DND-41 (cell line): ENCODE results near the gene ARHGAP22.

ENCODE experiments used
- ATAC-seq: fragments of 200-7000 bp; cut with Tn5 transposase; 3 replicates; pipeline ENCODE4 v1.9.1; 2021; ENCODE audit warnings: low read depth; ENCODE audit not compliant: insufficient read depth
- DNase-seq: peaks from one replicate; pipeline ENCODE4 v3.0.0-alpha.2; 2020
- H2AFZ ChIP-seq: 2 replicates; pipeline ENCODE4 v1.6.0; 2012; ENCODE audit warnings: low read depth, low read length
- H3K27ac ChIP-seq: 2 replicates; pipeline ENCODE4 v1.5.1; 2012; ENCODE audit warnings: low read length, inconsistent platforms
- H3K27me3 ChIP-seq: fragments of 200-600 bp; sonication (generic); 2 replicates; pipeline ENCODE4 v1.6.0; 2012; ENCODE audit warnings: low read length, mild to moderate bottlenecking, inconsistent platforms; ENCODE audit not compliant: insufficient read depth, poor library complexity
- H3K36me3 ChIP-seq: 2 replicates; pipeline ENCODE4 v1.5.1; 2012; ENCODE audit warnings: low read length, inconsistent platforms; ENCODE audit not compliant: insufficient read depth
- H3K4me1 ChIP-seq: 2 replicates; pipeline ENCODE4 v1.5.1; 2012; ENCODE audit warnings: mild to moderate bottlenecking, low read length; ENCODE audit not compliant: insufficient read depth
- H3K4me2 ChIP-seq: 2 replicates; pipeline ENCODE4 v1.6.0; 2012; ENCODE audit warnings: mild to moderate bottlenecking, moderate library complexity, low read length, inconsistent platforms; ENCODE audit not compliant: insufficient read depth
- H3K4me3 ChIP-seq, 2 experiments: fragments of 200-600 bp in 1 of 2; shearing (Covaris generic) in 1 of 2; 2 replicates each; pipeline ENCODE4 v1.5.1; 2012 to 2016; ENCODE audit warnings: inconsistent platforms in 2 of 2, low read length in 2 of 2, mild to moderate bottlenecking in 2 of 2, low read depth in 1 of 2, moderate library complexity in 1 of 2
- H3K79me2 ChIP-seq: 2 replicates; pipeline ENCODE4 v1.6.0; 2012; ENCODE audit warnings: low read length, inconsistent platforms; ENCODE audit not compliant: insufficient read depth
- H3K9ac ChIP-seq: 2 replicates; pipeline ENCODE4 v1.6.0; 2012; ENCODE audit warnings: low read depth, mild to moderate bottlenecking, inconsistent platforms, low read length, moderate library complexity
- H3K9me3 ChIP-seq: 2 replicates; pipeline ENCODE4 v1.5.1; 2012; ENCODE audit warnings: low read length, moderate library complexity, mild to moderate bottlenecking, inconsistent platforms; ENCODE audit not compliant: insufficient read depth, severe bottlenecking
- H4K20me1 ChIP-seq: 2 replicates; pipeline ENCODE4 v1.6.0; 2012; ENCODE audit warnings: low read length; ENCODE audit not compliant: insufficient read depth
- CTCF ChIP-seq: IDR thresholded peaks from 2 replicates; pipeline ENCODE4 v1.5.1; 2012; ENCODE audit warnings: borderline replicate concordance, low read length, moderate library complexity, mild to moderate bottlenecking; ENCODE audit not compliant: poor library complexity, severe bottlenecking; ENCODE audit errors: extremely low read depth
- EZH2 ChIP-seq: IDR thresholded peaks from 3 replicates; pipeline ENCODE4 v1.6.1; 2012; ENCODE audit warnings: borderline replicate concordance, low read depth, mild to moderate bottlenecking, moderate library complexity, low read length, inconsistent platforms; ENCODE audit not compliant: severe bottlenecking

ARHGAP22 gene

DNA sequence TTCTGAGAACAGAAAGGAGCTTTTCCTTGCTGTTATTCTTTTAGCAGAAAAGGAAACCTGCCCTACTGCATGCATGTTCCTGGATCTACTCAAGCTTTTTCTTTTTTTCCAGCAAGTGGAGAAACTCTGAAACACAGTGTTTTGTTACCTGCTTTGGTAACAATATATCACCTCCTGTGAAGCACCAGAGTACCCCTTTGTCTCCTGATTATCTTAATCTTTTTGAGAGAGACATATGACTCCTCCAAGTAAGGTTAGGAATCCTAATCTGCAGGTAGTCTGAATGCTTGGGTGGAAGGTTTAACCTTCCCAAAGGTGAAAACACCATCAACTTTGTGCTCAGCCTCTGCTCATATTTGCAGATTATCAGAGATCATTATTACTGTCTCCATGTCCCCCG, 205.3 kb downstream of the ARHGAP22 start:
- peaks cover 4% of the 10 kb centered on the region; the same call in 1 of the 2 replicates for H3K36me3 ChIP-seq
- ATAC-seq (no peak), DNase-seq (no peak)
- H3K4me1 ChIP-seq = no peaks in the 10 kb centered on the region
- peaks cover 25% of the 10 kb centered on the region for H4K20me1 ChIP-seq
- no peaks in the 10 kb centered on the region for H3K9me3 ChIP-seq
- H3K9ac ChIP-seq = no peak overlapping the region
- H3K4me2 ChIP-seq = no peak overlapping the region
- no peak overlapping the region for H2AFZ ChIP-seq
- peaks cover 58% of the 10 kb centered on the region for H3K79me2 ChIP-seq
- no peaks in the 10 kb centered on the region for H3K27me3 ChIP-seq
- H3K4me3 ChIP-seq = no peak overlapping the region
- no peak overlapping the region for H3K27ac ChIP-seq
- TF ChIP-seq EZH2 (no peak), CTCF (no peak)

- H3K4me1 ChIP-seq = no peaks in the 10 kb centered on the region
- H3K27me3 ChIP-seq = no peaks in the 10 kb centered on the region
- no peak for TF ChIP-seq CTCF
- TF ChIP-seq EZH2 = no peak
- no peak overlapping the region for H3K4me3 ChIP-seq
- no peak overlapping the region for H3K4me2 ChIP-seq
- peak; percentile 49 for ATAC-seq
- H4K20me1 ChIP-seq = peaks cover 25% of the 10 kb centered on the region
- no peak for DNase-seq
- peaks cover 58% of the 10 kb centered on the region for H3K79me2 ChIP-seq
- H3K9ac ChIP-seq = no peak overlapping the region
- H3K36me3 ChIP-seq = no peaks in the 10 kb centered on the region
- H3K9me3 ChIP-seq = no peaks in the 10 kb centered on the region
- no peak overlapping the region for H3K27ac ChIP-seq
- no peak overlapping the region for H2AFZ ChIP-seq
These were observed 205.8 kb downstream of the ARHGAP22 start for GRCh38 chr10:48399056-48399541.

DNA sequence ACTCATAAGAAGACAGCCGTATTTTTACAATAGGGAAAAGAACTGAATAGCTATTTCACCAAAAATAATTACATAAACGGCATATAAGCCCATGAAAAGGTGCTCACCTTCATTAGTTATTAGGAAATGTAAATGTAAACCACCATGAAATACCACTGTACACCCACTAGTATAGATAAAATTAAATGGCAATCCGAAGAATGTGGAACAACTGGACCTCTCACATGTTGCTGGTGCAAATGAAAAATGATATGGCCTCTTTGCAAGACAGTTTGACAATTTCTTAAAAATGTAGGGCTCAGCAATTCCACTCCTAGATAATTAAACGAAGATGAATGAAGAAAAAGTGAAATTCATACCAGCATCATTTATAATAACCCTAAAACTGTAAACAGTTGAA, 206.6 kb downstream of the ARHGAP22 start:
- Histone ChIP-seq H4K20me1 (peaks cover 25% of the 10 kb centered on the region), H3K4me2 (no peak overlapping the region), H3K27me3 (no peaks in the 10 kb centered on the region), H3K4me3 (no peak overlapping the region), H2AFZ (no peak overlapping the region), H3K9ac (no peak overlapping the region), H3K9me3 (no peaks in the 10 kb centered on the region), H3K27ac (no peak overlapping the region), H3K36me3 (no peaks in the 10 kb centered on the region), H3K4me1 (no peaks in the 10 kb centered on the region), H3K79me2 (peaks cover 65% of the 10 kb centered on the region)
- ATAC-seq (no peak), DNase-seq (no peak)
- TF ChIP-seq EZH2 (no peak), CTCF (no peak)
